HepG2 (cell line): Measurements from ENCODE around the gene TRIM54. TPM values are rescaled to one million over a fixed set of nuclear protein-coding genes. Genes with fewer than 3 reads are reported as not detected.

ENCODE experiments used
- ATF7 ChIP-seq, 2 experiments: fragments of 450-650 bp in 1 of 2; sonication (generic) in 1 of 2; formaldehyde crosslinking in 1 of 2; IDR thresholded peaks; 2 replicates each; pipeline versions ENCODE4 v1.4.0 to v1.6.1; 2016 to 2020; ENCODE audit warnings: antibody characterized with exemption in 1 of 2, mild to moderate bottlenecking in 1 of 2, missing genetic modification reagents in 1 of 2
- CBX1 ChIP-seq: IDR thresholded peaks from one replicate; pipeline ENCODE4 v1.6.1; 2016; ENCODE audit warnings: antibody characterized with exemption, low read depth
- HOXA3 ChIP-seq: sonication (generic); formaldehyde crosslinking; IDR thresholded peaks from 2 replicates; pipeline ENCODE4 v1.5.0; 2020; ENCODE audit warnings: missing genetic modification reagents
- PAXIP1 ChIP-seq: sonication (generic); formaldehyde crosslinking; conservative IDR thresholded peaks from 2 replicates; pipeline ENCODE4 v1.4.0; 2020; ENCODE audit warnings: mild to moderate bottlenecking, missing genetic modification reagents, moderate library complexity
- PLSCR1 ChIP-seq: sonication (generic); formaldehyde crosslinking; IDR thresholded peaks from 2 replicates; pipeline ENCODE4 v1.5.0; 2020; ENCODE audit warnings: missing genetic modification reagents, mild to moderate bottlenecking, borderline replicate concordance
- PRMT3 ChIP-seq: sonication (generic); formaldehyde crosslinking; IDR thresholded peaks from 2 replicates; pipeline ENCODE4 v1.8.1; 2022; ENCODE audit warnings: low read depth, mild to moderate bottlenecking, moderate library complexity, missing genetic modification reagents, borderline replicate concordance
- PTBP1 ChIP-seq: fragments of 200-400 bp; formaldehyde crosslinking; IDR thresholded peaks from 2 replicates; pipeline ENCODE4 v1.6.1; 2018; ENCODE audit warnings: low read length, low read depth; ENCODE audit not compliant: poor library complexity, severe bottlenecking
- RNF2 ChIP-seq: fragments of 450-650 bp; conservative IDR thresholded peaks from 2 replicates; pipeline ENCODE4 v1.6.1; 2016; ENCODE audit warnings: low read depth
- SNAPC4 ChIP-seq: sonication (generic); formaldehyde crosslinking; IDR thresholded peaks from 2 replicates; pipeline ENCODE4 v1.4.0; 2020; ENCODE audit warnings: mild to moderate bottlenecking, missing genetic modification reagents
- SP140L ChIP-seq: sonication (generic); formaldehyde crosslinking; IDR thresholded peaks from 2 replicates; pipeline ENCODE4 v1.4.0; 2020; ENCODE audit warnings: missing genetic modification reagents, borderline replicate concordance
- ZBTB34 ChIP-seq: sonication (generic); formaldehyde crosslinking; IDR thresholded peaks from 2 replicates; pipeline ENCODE4 v1.8.0; 2022; ENCODE audit warnings: mild to moderate bottlenecking, missing genetic modification reagents
- ZNF207 ChIP-seq: fragments of 450-650 bp; IDR thresholded peaks from 2 replicates; pipeline ENCODE4 v1.6.1; 2016; ENCODE audit warnings: antibody characterized with exemption, borderline replicate concordance
- ZNF501 ChIP-seq: sonication (generic); formaldehyde crosslinking; IDR thresholded peaks from 2 replicates; pipeline ENCODE4 v1.5.1; 2020; ENCODE audit warnings: mild to moderate bottlenecking, moderate library complexity, missing genetic modification reagents
- ZNF547 ChIP-seq: sonication (generic); formaldehyde crosslinking; IDR thresholded peaks from 2 replicates; pipeline ENCODE4 v1.5.1; 2020; ENCODE audit warnings: mild to moderate bottlenecking, missing genetic modification reagents
- ZNF644 ChIP-seq: IDR thresholded peaks from 2 replicates; pipeline ENCODE4 v1.6.1; 2016; ENCODE audit warnings: low read depth
- ZNF740 ChIP-seq: sonication (generic); formaldehyde crosslinking; IDR thresholded peaks from 2 replicates; pipeline ENCODE4 v1.4.0; 2020; ENCODE audit warnings: missing genetic modification reagents
- polyA plus RNA-seq, 8 experiments: library from polyadenylated mRNA; depleted of rRNA in 3 of 8; stranded (reverse) in 7 of 8; unstranded in 1 of 8; fragments of >200 nt; fragmentation: Illumina TruSeq in 4 of 8; extraction: Trizol in 4 of 8; gene quantifications; 2 replicates each; pipeline versions ENCODE4 v1.2.1 to v1.2.3, GENCODE V29; 2011 to 2016; ENCODE audit warnings: low read depth in 4 of 8, missing spikeins in 1 of 8, mixed read lengths in 1 of 8; ENCODE audit not compliant: insufficient read depth in 1 of 8
- total RNA-seq, 5 experiments: library from RNA; depleted of rRNA; stranded (reverse); fragments of >200 nt; fragmentation: Illumina TruSeq; extraction: Trizol; gene quantifications; 2 replicates each; pipeline ENCODE4 v1.2.3, GENCODE V29; 2016; ENCODE audit warnings: low read depth in 1 of 5

The TRIM54 gene
- total and polyA plus RNA-seq, 2 of the 13 experiments (the other 11 are each of a cell fraction or from before 2014, with no cell fraction given), result 0.07 to 0.13 TPM

GRCh38 chr2:27249891-27250651 lies 32.2 kb upstream of the TRIM54 start (continued):
- TF ChIP-seq SNAPC4 (CRISPR knock-in tag) (no peak), ATF7 (IDR thresholded peaks at IDR 0.05) (no peak), ATF7 (CRISPR knock-in tag; IDR thresholded peaks at IDR 0.05) (no peak), PAXIP1 (CRISPR knock-in tag) (no peak; the same call in 1 of the 2 replicates), RNF2 (peak; percentile 89; the same call in 1 of the 2 replicates), PRMT3 (CRISPR knock-in tag) (no peak), PLSCR1 (CRISPR knock-in tag) (no peak), SP140L (CRISPR knock-in tag) (no peak), ZNF740 (no peak), CBX1 (no peak), ZNF547 (peak; percentile 81), HOXA3 (CRISPR knock-in tag) (peak; percentile 41; the same call in 1 of the 2 replicates), ZNF501 (peak; percentile 83), PTBP1 (peak; percentile 31), ZNF644 (CRISPR knock-in tag) (0 out of 2 replicates have a peak, but pooled peaks have one; percentile 19), ZBTB34 (CRISPR knock-in tag) (no peak), ZNF207 (no peak)
